ENCODE data around the gene TRIAP1.

- TF ChIP-seq CTCF (IDR thresholded peaks at IDR 0.05) (no peak), SIN3A (IDR thresholded peaks at IDR 0.05; ENCODE audit: borderline replicate concordance, insufficient read depth, low read depth, low read length) (no peak), POLR2AphosphoS5 (IDR thresholded peaks at IDR 0.05; ENCODE audit: low read depth, low read length) (no peak), REST (IDR thresholded peaks at IDR 0.05; ENCODE audit: insufficient read depth in 1 of 2, low read depth in 2 of 2, low read length in 1 of 2) (no peak), TCF7L2 (IDR thresholded peaks at IDR 0.05; ENCODE audit: low read depth, low read length) (no peak)
Measured at GRCh38 chr12:120399531-120399930, 46.7 kb downstream of the TRIAP1 start.

All from Panc1 (cell line).